GM04503 (cell line): ENCODE data around the gene RNF213.

Experiments used
- DNase-seq: peaks from one replicate; pipeline ENCODE4 v3.0.0-alpha.2; 2012; ENCODE audit warnings: low read depth

Gene RNF213

GRCh38 chr17:80374039-80374731 lies 113.5 kb downstream of the RNF213 start:
- no peak for DNase-seq

GRCh38 chr17:80374732-80375585 lies 114.3 kb downstream of the RNF213 start:
- no peak for DNase-seq

GRCh38 chr17:80376531-80376930 lies 115.9 kb downstream of the RNF213 start:
- DNase-seq, result no peak

- DNase-seq, result no peak
These were observed 117.1 kb downstream of the RNF213 start for GRCh38 chr17:80377798-80378197.

GRCh38 chr17:80379348-80379747 lies 118.7 kb downstream of the RNF213 start:
- DNase-seq, result no peak

GRCh38 chr17:80380068-80380467 lies 119.4 kb downstream of the RNF213 start:
- DNase-seq, result no peak

GRCh38 chr17:80380555-80381002 lies 119.9 kb downstream of the RNF213 start:
- no peak for DNase-seq

GRCh38 chr17:80381416-80381923 lies 120.8 kb downstream of the RNF213 start:
- no peak for DNase-seq

- no peak for DNase-seq
These were observed 121.8 kb downstream of the RNF213 start for GRCh38 chr17:80382446-80382845.

- DNase-seq, result no peak
These were observed 122.3 kb downstream of the RNF213 start for GRCh38 chr17:80382956-80383355.

- DNase-seq, result no peak
These were observed 123.7 kb downstream of the RNF213 start for GRCh38 chr17:80384078-80384960.

GRCh38 chr17:80385046-80385445 lies 124.4 kb downstream of the RNF213 start:
- no peak for DNase-seq

GRCh38 chr17:80386341-80386740 lies 125.7 kb downstream of the RNF213 start:
- DNase-seq, result no peak

GRCh38 chr17:80387071-80387470 lies 126.4 kb downstream of the RNF213 start:
- no peak for DNase-seq

- no peak for DNase-seq
These were observed 127.5 kb downstream of the RNF213 start for GRCh38 chr17:80388175-80388574.

- no peak for DNase-seq
These were observed 127.9 kb downstream of the RNF213 start for GRCh38 chr17:80388601-80389000.

GRCh38 chr17:80389011-80389995 lies 128.7 kb downstream of the RNF213 start:
- DNase-seq, result no peak

- DNase-seq, result no peak
These were observed 132.7 kb downstream of the RNF213 start for GRCh38 chr17:80393241-80393890.

GRCh38 chr17:80393961-80394360 lies 133.3 kb downstream of the RNF213 start:
- DNase-seq, result no peak

- no peak for DNase-seq
These were observed 134.1 kb downstream of the RNF213 start for GRCh38 chr17:80394629-80395216.
